ENCODE data around the gene FABP7.

GRCh38 chr6:122746688-122747087 lies 32.8 kb upstream of the FABP7 start:
- TF ChIP-seq CTCF (conservative IDR thresholded peaks at IDR 0.05; ENCODE audit: low read depth in 2 of 2): no peak
- TF ChIP-seq POLR2AphosphoS5 (IDR thresholded peaks at IDR 0.05; ENCODE audit: low read depth): no peak
- no peak for TF ChIP-seq EZH2 (IDR thresholded peaks at IDR 0.05; ENCODE audit: low read depth, unreplicated experiment)
- no peak for TF ChIP-seq CREB1 (CRISPR knock-in tag; IDR thresholded peaks at IDR 0.05; ENCODE audit: low read depth)
- TF ChIP-seq ETS1 (IDR thresholded peaks at IDR 0.05): no peak
- no peak for TF ChIP-seq NANOG (IDR thresholded peaks at IDR 0.05; ENCODE audit: borderline replicate concordance)
- no peak for TF ChIP-seq REST (IDR thresholded peaks at IDR 0.05; ENCODE audit: unreplicated experiment)
- no peak for TF ChIP-seq STAT1 (IDR thresholded peaks at IDR 0.05; ENCODE audit: unreplicated experiment)
- TF ChIP-seq ZNF114 (CRISPR knock-in tag; IDR thresholded peaks at IDR 0.05): no peak

All from GM23338 (cell line).